NCI-H446 (cell line): ENCODE measurements around the gene AMD1.

Source experiments
- DNase-seq, 2 experiments: peaks; one replicate each; lab custom pipeline; 2025; lab: John Stamatoyannopoulos, UW

The AMD1 gene

DNA sequence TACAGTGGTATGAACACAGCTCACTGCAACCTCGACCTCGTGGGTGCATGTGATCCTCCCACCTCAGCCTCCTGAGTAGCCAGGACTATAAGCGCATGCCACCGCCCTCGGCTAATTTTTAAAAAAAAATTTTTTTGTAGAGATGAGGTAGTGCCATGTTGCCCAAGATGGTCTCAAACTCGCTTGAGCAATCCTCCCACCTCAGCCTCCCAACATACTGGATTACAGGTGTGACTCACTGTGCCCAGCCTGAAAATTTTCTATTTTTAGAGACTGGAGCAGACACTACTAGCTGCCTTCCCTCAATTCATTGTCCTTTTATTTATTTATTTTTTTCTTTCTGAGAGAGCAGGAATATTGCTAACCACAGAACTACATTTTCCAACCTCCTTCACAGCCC is 63.6 kb downstream of the AMD1 start:
- DNase-seq = no peak

GRCh38 chr6:110939429-110940200 is 65.0 kb downstream of the AMD1 start:
- DNase-seq = no peak

DNA sequence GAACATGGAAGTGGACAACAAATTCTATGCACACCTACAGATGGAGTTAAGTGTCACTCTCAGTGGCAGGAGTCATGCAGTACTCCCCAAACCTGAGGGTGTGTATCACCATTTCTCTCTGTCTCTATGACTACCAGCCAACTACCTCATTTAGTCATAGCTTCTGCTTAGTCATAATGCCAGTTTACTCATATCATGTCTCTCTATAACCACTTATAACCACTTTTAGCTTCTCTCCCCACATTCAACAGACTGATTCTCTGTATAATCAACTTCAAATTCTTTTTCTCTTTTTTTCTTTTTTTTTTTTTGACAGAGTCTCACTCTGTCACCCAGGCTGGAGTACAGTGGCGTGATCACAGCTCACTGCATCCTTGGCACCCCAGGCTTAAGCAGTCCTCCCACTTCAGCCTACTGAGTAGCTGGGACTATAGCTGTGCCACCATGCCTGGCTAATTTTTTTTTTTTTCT is 70.1 kb downstream of the AMD1 start:
- DNase-seq = no peak
